ENCODE measurements around the gene MRGPRG. TPM values are rescaled to one million over a fixed set of nuclear protein-coding genes. Genes with fewer than 3 reads are reported as not detected.

Gene MRGPRG
- total and polyA plus RNA-seq, 2 of the 4 experiments (the other 2 are of a cell fraction), result not detected

- H4K8ac ChIP-seq (ENCODE audit: low read depth in 2 of 2, low read length in 2 of 2), result no peak overlapping the region
- in situ Hi-C loops (cut with MboI; ENCODE audit: low sequenced_read_pairs) (no loop called here), dilution Hi-C loops (cut with HindIII; ENCODE audit: low sequenced_read_pairs, unreplicated experiment) (no loop called here), intact Hi-C loops (cut with micrococcal nuclease) (no loop called here)
- no peak overlapping the region for H3K4me2 ChIP-seq (ENCODE audit: low read depth, low read length)
- H3K27ac ChIP-seq (ENCODE audit: insufficient read depth, low read length), result no peak overlapping the region
- CTCF ChIA-PET, result no interaction called here
- no TSS peak for BruUV-seq (replicated peaks)
- POLR2A ChIA-PET (ENCODE audit: unreplicated experiment), result no interaction called here
- H3K56ac ChIP-seq (ENCODE audit: extremely low read depth, insufficient read depth, low read length), result no peak overlapping the region
- H2BK5ac ChIP-seq (ENCODE audit: low read depth, low read length, poor library complexity, severe bottlenecking), result no peak overlapping the region
- no peak overlapping the region for H3K14ac ChIP-seq (replicated peaks; ENCODE audit: low read depth, low read length)
- H2AFZ ChIP-seq (replicated peaks; ENCODE audit: low read length, poor library complexity), result no peak overlapping the region
- H3K18ac ChIP-seq (ENCODE audit: low read depth, low read length), result no peak overlapping the region
- no peak overlapping the region for H3K4me3 ChIP-seq (ENCODE audit: insufficient read depth, low read depth, low read length)
- WGBS, 2 experiments (ENCODE audit: extremely low coverage in 2 of 2, insufficient read length in 1 of 2), result 67% methylated on average over 3 of the region's 3 CpGs; no CpG with 5 or more reads in 1 of the 2 experiments
- no peak overlapping the region for H3K4ac ChIP-seq (ENCODE audit: low read depth, low read length)
- H3K4me1 ChIP-seq (ENCODE audit: control insufficient read depth, insufficient read depth, low read length), result peaks cover 11% of the 10 kb centered on the region
- no peak overlapping the region for H2BK20ac ChIP-seq (ENCODE audit: low read depth, low read length)
- no peak overlapping the region for H2BK120ac ChIP-seq (ENCODE audit: low read depth, low read length)
- ATAC-seq (ENCODE audit: low read depth) (no peak), DNase-seq (no peak)
- TF ChIP-seq MAZ (IDR thresholded peaks at IDR 0.05; ENCODE audit: borderline replicate concordance, low read depth, low read length) (no peak), USF2 (IDR thresholded peaks at IDR 0.05; ENCODE audit: low read depth, low read length) (no peak), MXI1 (IDR thresholded peaks at IDR 0.05; ENCODE audit: borderline replicate concordance, low read depth, low read length) (no peak), CEBPB (IDR thresholded peaks at IDR 0.05; ENCODE audit: low read depth, low read length) (no peak), RFX5 (IDR thresholded peaks at IDR 0.05; ENCODE audit: low read depth, low read length) (no peak), RAD21 (IDR thresholded peaks at IDR 0.05; ENCODE audit: low read length) (no peak), RCOR1 (IDR thresholded peaks at IDR 0.05; ENCODE audit: insufficient replicate concordance, low read length) (no peak)
- H2AK9ac ChIP-seq (replicated peaks; ENCODE audit: low read depth, low read length, poor library complexity), result no peak overlapping the region
- no peak overlapping the region for H3K9ac ChIP-seq (ENCODE audit: low read depth, low read length)
- H3K36me3 ChIP-seq (ENCODE audit: control insufficient read depth, insufficient read depth, low read length), result no peaks in the 10 kb centered on the region
- H3K9me1 ChIP-seq (ENCODE audit: insufficient read depth, low read length), result no peaks in the 10 kb centered on the region
- no peak overlapping the region for H4K91ac ChIP-seq (ENCODE audit: insufficient read depth, low read depth, low read length)
- H4K20me1 ChIP-seq (ENCODE audit: insufficient read depth, low read length), result no peaks in the 10 kb centered on the region
- H2BK15ac ChIP-seq (ENCODE audit: low read depth, low read length), result no peak overlapping the region
- H4K5ac ChIP-seq (ENCODE audit: low read depth, low read length), result no peak overlapping the region
- no peak overlapping the region for H3K23ac ChIP-seq (ENCODE audit: low read depth, low read length)
- no peak overlapping the region for H2AK5ac ChIP-seq (ENCODE audit: low read depth, low read length)
- H3K27me3 ChIP-seq (ENCODE audit: control insufficient read depth, insufficient read depth, low read length), result peaks cover 9% of the 10 kb centered on the region; the same call in 1 of the 2 replicates
- no peaks in the 10 kb centered on the region for H3K79me1 ChIP-seq (ENCODE audit: low read depth in 1 of 2, low read length in 2 of 2)
- H3K9me3 ChIP-seq (ENCODE audit: control insufficient read depth, insufficient read depth, low read length), result peaks cover 4% of the 10 kb centered on the region; the same call in 1 of the 2 replicates
Measured at GRCh38 chr11:3174387-3174786, 44.2 kb downstream of the MRGPRG start.

All from IMR-90 (cell line).